Retinal pigment epithelial cell (primary cell): ENCODE measurements around the gene CADM1.

Source experiments
- DNase-seq: peaks from one replicate; pipeline ENCODE4 v3.0.0-alpha.2; 2010; ENCODE audit warnings: low read depth
- H3K4me3 ChIP-seq: 2 replicates; pipeline ENCODE4 v1.5.1; 2011; ENCODE audit warnings: mild to moderate bottlenecking, low read length, control low read depth, moderate library complexity
- TF ChIP-seq, protein P1 (sequence below): conservative IDR thresholded peaks from 2 replicates; pipeline ENCODE4 v1.5.1; 2011; ENCODE audit warnings: low read depth, low read length, control low read depth, inconsistent platforms

CADM1 gene

GRCh38 chr11:115202900-115203552 lies 301.2 kb downstream of the CADM1 start:
- H3K4me3 ChIP-seq, result no peak overlapping the region
- TF ChIP-seq, protein P1, sequence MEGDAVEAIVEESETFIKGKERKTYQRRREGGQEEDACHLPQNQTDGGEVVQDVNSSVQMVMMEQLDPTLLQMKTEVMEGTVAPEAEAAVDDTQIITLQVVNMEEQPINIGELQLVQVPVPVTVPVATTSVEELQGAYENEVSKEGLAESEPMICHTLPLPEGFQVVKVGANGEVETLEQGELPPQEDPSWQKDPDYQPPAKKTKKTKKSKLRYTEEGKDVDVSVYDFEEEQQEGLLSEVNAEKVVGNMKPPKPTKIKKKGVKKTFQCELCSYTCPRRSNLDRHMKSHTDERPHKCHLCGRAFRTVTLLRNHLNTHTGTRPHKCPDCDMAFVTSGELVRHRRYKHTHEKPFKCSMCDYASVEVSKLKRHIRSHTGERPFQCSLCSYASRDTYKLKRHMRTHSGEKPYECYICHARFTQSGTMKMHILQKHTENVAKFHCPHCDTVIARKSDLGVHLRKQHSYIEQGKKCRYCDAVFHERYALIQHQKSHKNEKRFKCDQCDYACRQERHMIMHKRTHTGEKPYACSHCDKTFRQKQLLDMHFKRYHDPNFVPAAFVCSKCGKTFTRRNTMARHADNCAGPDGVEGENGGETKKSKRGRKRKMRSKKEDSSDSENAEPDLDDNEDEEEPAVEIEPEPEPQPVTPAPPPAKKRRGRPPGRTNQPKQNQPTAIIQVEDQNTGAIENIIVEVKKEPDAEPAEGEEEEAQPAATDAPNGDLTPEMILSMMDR, result no peak
- no peak for DNase-seq

- no peak overlapping the region for H3K4me3 ChIP-seq
- TF ChIP-seq, protein P1, result no peak
- peak; percentile 54 for DNase-seq
Observed at GRCh38 chr11:115202074-115202473, 302.1 kb downstream of the CADM1 start.

DNA sequence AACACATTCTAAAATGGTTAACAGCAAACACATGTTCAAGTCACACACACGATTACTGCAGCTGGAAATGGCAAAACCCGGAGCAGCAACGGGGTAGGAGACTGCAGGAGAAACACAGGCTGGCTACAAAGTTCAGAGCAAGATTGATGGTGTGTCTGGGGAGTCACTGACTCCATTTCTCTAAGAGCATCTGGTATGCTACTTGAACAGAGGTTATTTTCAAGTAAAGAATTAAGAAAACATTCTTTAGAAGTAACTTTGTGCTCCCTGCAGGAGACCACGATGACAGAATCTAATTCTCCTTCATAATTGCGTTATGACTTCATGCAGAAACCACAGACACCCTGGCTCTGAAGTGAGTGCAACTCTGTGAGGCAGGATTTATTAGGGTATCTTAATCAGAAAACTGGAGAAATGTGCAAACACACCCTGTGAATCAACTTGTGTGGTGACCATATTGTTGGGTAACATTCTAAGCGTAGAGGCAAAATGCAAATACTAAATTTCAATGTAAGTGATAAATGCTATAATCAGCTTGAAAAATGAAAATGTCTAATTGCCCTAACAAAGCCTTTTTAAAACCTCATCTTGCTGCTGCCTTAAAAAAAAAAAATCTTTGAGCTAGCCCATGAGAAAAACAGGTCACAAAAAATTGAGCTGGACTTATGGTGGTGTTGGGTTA lies 303.0 kb downstream of the CADM1 start:
- H3K4me3 ChIP-seq, result no peak overlapping the region
- TF ChIP-seq, protein P1, result no peak

GRCh38 chr11:115199481-115200069 lies 304.6 kb downstream of the CADM1 start:
- TF ChIP-seq, protein P1, result no peak
- H3K4me3 ChIP-seq, result no peak overlapping the region
- DNase-seq, result no peak

More for the DNA sequence above, 303.0 kb downstream of the CADM1 start:
- peak; percentile 58 for DNase-seq

DNA sequence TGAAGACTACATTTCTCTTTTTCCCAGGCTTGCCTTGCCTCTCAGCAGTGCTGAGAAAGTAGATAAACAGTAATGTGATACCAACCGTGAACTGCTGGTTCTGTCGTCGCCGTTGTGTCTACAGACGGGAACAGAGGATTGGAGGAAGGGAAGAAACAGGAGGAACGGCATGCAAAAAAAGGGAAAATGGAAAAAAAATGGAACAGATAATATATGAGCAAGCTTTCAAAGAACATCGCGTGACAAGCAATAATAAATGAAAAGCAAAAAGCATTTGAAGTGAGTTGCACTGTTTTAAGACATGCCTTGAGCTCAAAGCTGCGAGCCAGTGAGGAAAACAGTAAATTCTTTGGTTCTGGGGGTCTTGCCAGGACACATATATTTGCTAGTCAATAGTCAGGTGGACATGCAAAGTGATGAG lies 305.9 kb downstream of the CADM1 start:
- DNase-seq, result no peak
- TF ChIP-seq, protein P1, result no peak

GRCh38 chr11:115197433-115197832 lies 306.8 kb downstream of the CADM1 start:
- TF ChIP-seq, protein P1, result no peak
- no peak overlapping the region for H3K4me3 ChIP-seq
- no peak for DNase-seq

More for the DNA sequence above, 305.9 kb downstream of the CADM1 start:
- no peak overlapping the region for H3K4me3 ChIP-seq
